Endothelial cell of umbilical vein (primary cell): ENCODE results near the gene UBE2U.

ENCODE experiments used
- EZH2 ChIP-seq: IDR thresholded peaks from 2 replicates; pipeline ENCODE4 v1.6.1; 2012; ENCODE audit warnings: borderline replicate concordance, low read depth, mild to moderate bottlenecking, moderate library complexity, low read length, inconsistent platforms; ENCODE audit not compliant: severe bottlenecking
- JUN ChIP-seq: IDR thresholded peaks from 2 replicates; pipeline ENCODE4 v1.6.1; 2011; ENCODE audit warnings: borderline replicate concordance, low read depth; ENCODE audit not compliant: insufficient read length, insufficient read depth
- MYC ChIP-seq: IDR thresholded peaks from one replicate; pipeline ENCODE4 v1.6.1; 2011; ENCODE audit warnings: mild to moderate bottlenecking, low read depth, low read length
- POLR2A ChIP-seq: IDR thresholded peaks from 2 replicates; pipeline ENCODE4 v1.6.1; 2012; ENCODE audit warnings: low read depth, mild to moderate bottlenecking, control low read depth, low read length
- POLR2AphosphoS5 ChIP-seq: IDR thresholded peaks from 2 replicates; pipeline ENCODE4 v1.6.1; 2012; ENCODE audit warnings: low read depth, mild to moderate bottlenecking, control low read depth, low read length, moderate library complexity; ENCODE audit not compliant: insufficient read depth
- TF ChIP-seq, protein P1 (sequence below), 2 donors: IDR thresholded peaks; 1 replicate in 1 of 2; 2 replicates in 1 of 2; pipeline ENCODE4 v1.5.1; 2011; ENCODE audit warnings: low read length in 2 of 2, mild to moderate bottlenecking in 2 of 2, moderate library complexity in 2 of 2, control low read depth in 1 of 2, inconsistent platforms in 1 of 2, low read depth in 1 of 2; ENCODE audit not compliant: insufficient read depth in 1 of 2; ENCODE audit errors: extremely low read depth in 1 of 2
- TF ChIP-seq, protein P2 (sequence below): IDR thresholded peaks from 2 replicates; pipeline ENCODE4 v1.6.1; 2011; ENCODE audit not compliant: insufficient read depth, insufficient read length

DNA sequence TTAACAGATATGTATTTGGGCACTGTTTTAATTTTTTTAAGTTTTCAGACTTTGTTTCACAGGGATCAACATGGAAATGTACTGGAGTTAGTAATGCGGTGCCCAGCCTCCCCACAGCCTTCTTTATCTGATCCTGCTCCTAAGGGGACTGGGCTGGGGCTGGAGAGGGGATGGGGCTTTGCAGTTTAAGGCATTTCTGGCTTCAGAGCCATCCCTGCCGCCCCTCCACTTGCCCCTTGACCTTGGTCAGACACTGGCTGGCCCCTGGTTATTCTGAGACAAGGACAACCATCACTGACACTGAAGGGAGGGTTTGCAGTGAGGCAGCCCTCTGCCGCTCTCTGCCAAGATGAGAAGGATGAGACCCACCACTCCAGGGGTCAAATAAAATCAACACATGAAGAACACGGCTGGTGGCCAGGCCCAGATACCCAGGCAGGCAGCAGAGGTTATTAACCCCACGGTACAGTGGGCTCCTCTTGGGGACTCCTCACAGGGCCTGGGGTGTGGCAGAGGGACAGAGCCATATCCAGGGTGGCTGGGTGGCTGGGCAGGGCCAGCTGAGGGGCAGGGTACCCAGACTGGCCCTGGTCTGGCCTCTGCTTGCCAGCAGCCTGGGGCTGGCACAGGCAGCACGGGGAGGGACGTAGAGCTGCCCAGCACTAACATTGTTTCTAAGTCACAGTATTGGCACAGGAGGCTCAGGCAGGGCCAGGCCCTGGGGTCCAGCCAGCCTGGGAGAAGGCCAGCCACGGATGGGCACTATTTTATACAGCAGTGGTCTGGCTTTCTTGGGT is 7.2 kb upstream of the UBE2U start:
- TF ChIP-seq, protein P1, sequence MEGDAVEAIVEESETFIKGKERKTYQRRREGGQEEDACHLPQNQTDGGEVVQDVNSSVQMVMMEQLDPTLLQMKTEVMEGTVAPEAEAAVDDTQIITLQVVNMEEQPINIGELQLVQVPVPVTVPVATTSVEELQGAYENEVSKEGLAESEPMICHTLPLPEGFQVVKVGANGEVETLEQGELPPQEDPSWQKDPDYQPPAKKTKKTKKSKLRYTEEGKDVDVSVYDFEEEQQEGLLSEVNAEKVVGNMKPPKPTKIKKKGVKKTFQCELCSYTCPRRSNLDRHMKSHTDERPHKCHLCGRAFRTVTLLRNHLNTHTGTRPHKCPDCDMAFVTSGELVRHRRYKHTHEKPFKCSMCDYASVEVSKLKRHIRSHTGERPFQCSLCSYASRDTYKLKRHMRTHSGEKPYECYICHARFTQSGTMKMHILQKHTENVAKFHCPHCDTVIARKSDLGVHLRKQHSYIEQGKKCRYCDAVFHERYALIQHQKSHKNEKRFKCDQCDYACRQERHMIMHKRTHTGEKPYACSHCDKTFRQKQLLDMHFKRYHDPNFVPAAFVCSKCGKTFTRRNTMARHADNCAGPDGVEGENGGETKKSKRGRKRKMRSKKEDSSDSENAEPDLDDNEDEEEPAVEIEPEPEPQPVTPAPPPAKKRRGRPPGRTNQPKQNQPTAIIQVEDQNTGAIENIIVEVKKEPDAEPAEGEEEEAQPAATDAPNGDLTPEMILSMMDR (IDR thresholded peaks at IDR 0.05; ENCODE audit: extremely low read depth in 1 of 2, insufficient read depth in 1 of 2, low read depth in 1 of 2, low read length in 2 of 2): no peak
- TF ChIP-seq EZH2: no peak
- TF ChIP-seq, protein P2, sequence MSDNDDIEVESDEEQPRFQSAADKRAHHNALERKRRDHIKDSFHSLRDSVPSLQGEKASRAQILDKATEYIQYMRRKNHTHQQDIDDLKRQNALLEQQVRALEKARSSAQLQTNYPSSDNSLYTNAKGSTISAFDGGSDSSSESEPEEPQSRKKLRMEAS: no peak
- TF ChIP-seq POLR2A: no peak
- no peak for TF ChIP-seq MYC
- no peak for TF ChIP-seq POLR2AphosphoS5
- no peak for TF ChIP-seq JUN
